SU-DHL-6 (cell line): Measurements from ENCODE around the gene NUB1.

ENCODE experiments used
- H2AFZ ChIP-seq: fragments of 200-600 bp; sonication (generic); 2 replicates; pipeline ENCODE4 v1.6.1; 2014; ENCODE audit warnings: low read depth, mild to moderate bottlenecking, moderate library complexity, mixed read lengths, antibody characterized with exemption, low read length; ENCODE audit not compliant: severe bottlenecking
- H3F3A ChIP-seq: fragments of 200-600 bp; shearing (Covaris generic); 2 replicates; pipeline ENCODE4 v1.6.0; 2016; ENCODE audit warnings: antibody characterized with exemption, mild to moderate bottlenecking; ENCODE audit not compliant: insufficient read depth
- H3K27ac ChIP-seq: fragments of 200-600 bp; sonication (generic); 2 replicates; pipeline ENCODE4 v1.5.1; 2016; ENCODE audit warnings: low read depth, mild to moderate bottlenecking, low read length, moderate library complexity, mixed read lengths
- H3K27me3 ChIP-seq: fragments of 200-600 bp; sonication (generic), shearing (Covaris generic); 2 replicates; pipeline ENCODE4 v1.6.0; 2014; ENCODE audit warnings: mild to moderate bottlenecking, low read length
- H3K36me3 ChIP-seq: fragments of 200-600 bp; sonication (generic); 2 replicates; pipeline ENCODE4 v1.6.1; 2014; ENCODE audit warnings: mild to moderate bottlenecking, low read length, mixed read lengths
- H3K4me2 ChIP-seq: fragments of 300-600, 200-600 bp; shearing (Covaris generic), sonication (generic); 2 replicates; pipeline ENCODE4 v1.6.0; 2014; ENCODE audit warnings: low read length, low read depth, mild to moderate bottlenecking; ENCODE audit not compliant: poor library complexity, severe bottlenecking
- H3K4me3 ChIP-seq: fragments of 200-600 bp; sonication (generic); 2 replicates; pipeline ENCODE4 v1.5.1; 2014; ENCODE audit warnings: antibody characterized with exemption, low read length, mild to moderate bottlenecking, mixed read lengths; ENCODE audit not compliant: insufficient read depth, poor library complexity, severe bottlenecking
- H3K79me2 ChIP-seq: fragments of 200-600 bp; sonication (generic); 2 replicates; pipeline ENCODE4 v1.6.1; 2014; ENCODE audit warnings: mild to moderate bottlenecking, low read length, moderate library complexity; ENCODE audit not compliant: insufficient read depth
- H3K9ac ChIP-seq: fragments of 200-600 bp; sonication (generic); 2 replicates; pipeline ENCODE4 v1.7.0; 2014; ENCODE audit warnings: mild to moderate bottlenecking, low read length
- H3K9me2 ChIP-seq: fragments of 200-600 bp; sonication (generic); replicated peaks from 2 replicates; pipeline ENCODE4 v1.6.1; 2014; ENCODE audit warnings: low read length; ENCODE audit not compliant: insufficient read depth
- H3K9me3 ChIP-seq: fragments of 200-600 bp; sonication (generic); 2 replicates; pipeline ENCODE4 v1.6.1; 2014; ENCODE audit warnings: low read length, mixed read lengths; ENCODE audit not compliant: insufficient read depth
- H4K20me1 ChIP-seq: fragments of 200-600 bp; sonication (generic); 2 replicates; pipeline ENCODE4 v1.6.1; 2014; ENCODE audit warnings: low read depth, mild to moderate bottlenecking, antibody characterized with exemption, low read length, moderate library complexity, mixed read lengths
- EZH2phosphoT487 ChIP-seq: fragments of 200-600 bp; sonication (generic), shearing (Covaris generic); conservative IDR thresholded peaks from 2 replicates; pipeline ENCODE4 v1.6.1; 2018; ENCODE audit warnings: mild to moderate bottlenecking, antibody characterized with exemption, low read length, moderate library complexity, mixed read lengths
- TF ChIP-seq, protein P1 (sequence below): fragments of 200-600 bp; sonication (generic); IDR thresholded peaks from one replicate; pipeline ENCODE4 v1.5.1; 2017; ENCODE audit warnings: antibody characterized with exemption, mild to moderate bottlenecking, low read length, moderate library complexity; ENCODE audit not compliant: insufficient read depth, poor library complexity, severe bottlenecking

Gene NUB1

GRCh38 chr7:151413241-151413640 lies 71.6 kb downstream of the NUB1 start:
- Histone ChIP-seq H4K20me1 (no peaks in the 10 kb centered on the region), H3K27me3 (no peaks in the 10 kb centered on the region), H3K79me2 (no peaks in the 10 kb centered on the region)

GRCh38 chr7:151415375-151416105 lies 73.9 kb downstream of the NUB1 start:
- TF ChIP-seq, protein P1, sequence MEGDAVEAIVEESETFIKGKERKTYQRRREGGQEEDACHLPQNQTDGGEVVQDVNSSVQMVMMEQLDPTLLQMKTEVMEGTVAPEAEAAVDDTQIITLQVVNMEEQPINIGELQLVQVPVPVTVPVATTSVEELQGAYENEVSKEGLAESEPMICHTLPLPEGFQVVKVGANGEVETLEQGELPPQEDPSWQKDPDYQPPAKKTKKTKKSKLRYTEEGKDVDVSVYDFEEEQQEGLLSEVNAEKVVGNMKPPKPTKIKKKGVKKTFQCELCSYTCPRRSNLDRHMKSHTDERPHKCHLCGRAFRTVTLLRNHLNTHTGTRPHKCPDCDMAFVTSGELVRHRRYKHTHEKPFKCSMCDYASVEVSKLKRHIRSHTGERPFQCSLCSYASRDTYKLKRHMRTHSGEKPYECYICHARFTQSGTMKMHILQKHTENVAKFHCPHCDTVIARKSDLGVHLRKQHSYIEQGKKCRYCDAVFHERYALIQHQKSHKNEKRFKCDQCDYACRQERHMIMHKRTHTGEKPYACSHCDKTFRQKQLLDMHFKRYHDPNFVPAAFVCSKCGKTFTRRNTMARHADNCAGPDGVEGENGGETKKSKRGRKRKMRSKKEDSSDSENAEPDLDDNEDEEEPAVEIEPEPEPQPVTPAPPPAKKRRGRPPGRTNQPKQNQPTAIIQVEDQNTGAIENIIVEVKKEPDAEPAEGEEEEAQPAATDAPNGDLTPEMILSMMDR = no peak
- no peak for TF ChIP-seq EZH2phosphoT487
- Histone ChIP-seq H3K27ac (no peak overlapping the region), H3K9me2 (no peaks in the 10 kb centered on the region), H3K36me3 (no peaks in the 10 kb centered on the region), H4K20me1 (no peaks in the 10 kb centered on the region), H3K9ac (no peak overlapping the region), H3K4me3 (no peak overlapping the region), H3K27me3 (no peaks in the 10 kb centered on the region), H2AFZ (no peak overlapping the region), H3K9me3 (no peaks in the 10 kb centered on the region; the same call in 1 of the 2 replicates), H3F3A (no peaks in the 10 kb centered on the region), H3K79me2 (no peaks in the 10 kb centered on the region), H3K4me2 (no peak overlapping the region)

More at GRCh38 chr7:151413241-151413640, 71.6 kb downstream of the NUB1 start:
- Histone ChIP-seq H3K9me2 (no peaks in the 10 kb centered on the region), H3K9ac (no peak overlapping the region), H3K9me3 (no peaks in the 10 kb centered on the region), H3K4me3 (no peak overlapping the region), H2AFZ (no peak overlapping the region), H3K36me3 (no peaks in the 10 kb centered on the region), H3F3A (no peaks in the 10 kb centered on the region), H3K27ac (no peak overlapping the region), H3K4me2 (no peak overlapping the region)
- TF ChIP-seq, protein P1 = no peak
- no peak for TF ChIP-seq EZH2phosphoT487

DNA sequence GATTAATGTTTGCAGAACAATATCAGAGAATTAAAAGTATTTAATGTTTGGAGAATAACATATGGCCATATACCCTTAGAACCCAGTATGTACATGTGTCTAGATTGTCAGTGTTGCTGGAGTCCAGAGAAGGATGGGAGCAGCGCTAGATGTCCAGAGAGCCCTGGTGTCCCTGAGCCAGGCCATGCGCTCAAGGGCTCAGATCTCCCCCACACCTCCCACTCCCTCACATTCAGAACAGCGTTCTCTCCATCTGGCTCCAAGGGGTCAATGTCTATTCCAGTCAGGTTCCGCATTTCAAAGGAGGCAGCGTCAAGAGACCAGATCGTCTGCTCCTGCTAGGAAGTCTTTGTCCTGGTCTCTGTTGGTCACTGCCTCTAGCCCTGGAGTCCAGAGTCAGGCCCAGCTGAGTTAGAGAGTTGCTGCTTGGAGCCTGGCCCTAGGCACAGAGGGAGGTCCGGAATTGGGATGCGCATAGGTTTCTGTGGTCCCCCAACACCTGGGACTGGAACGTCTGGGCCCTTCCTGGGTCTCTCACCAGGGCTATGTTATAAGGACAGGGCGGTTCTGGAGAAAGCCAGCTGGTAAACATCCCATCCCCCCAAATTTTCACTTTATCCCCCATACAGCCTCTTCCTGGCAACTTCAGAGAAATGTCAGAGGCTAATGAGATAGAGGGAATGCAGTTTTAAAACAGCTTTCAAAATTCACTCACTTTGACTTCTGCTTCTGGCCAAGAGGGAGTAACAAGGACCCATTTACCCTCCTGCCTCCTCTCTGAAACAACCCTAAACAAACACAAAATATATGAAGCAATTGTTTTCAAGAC lies 74.7 kb downstream of the NUB1 start:
- Histone ChIP-seq H3K27ac (no peak overlapping the region), H3K27me3 (no peaks in the 10 kb centered on the region), H3K79me2 (no peaks in the 10 kb centered on the region), H3K4me2 (no peak overlapping the region), H3K9me2 (no peaks in the 10 kb centered on the region), H2AFZ (no peak overlapping the region), H3K36me3 (no peaks in the 10 kb centered on the region), H3K4me3 (no peak overlapping the region), H3F3A (no peaks in the 10 kb centered on the region), H3K9ac (no peak overlapping the region), H4K20me1 (no peaks in the 10 kb centered on the region), H3K9me3 (no peaks in the 10 kb centered on the region; the same call in 1 of the 2 replicates)
- TF ChIP-seq EZH2phosphoT487 = no peak
- TF ChIP-seq, protein P1 = no peak
